CD14-positive monocyte (primary cell): ENCODE measurements around the gene DPM3. TPM values are rescaled to one million over a fixed set of nuclear protein-coding genes. Genes with fewer than 3 reads are reported as not detected.

ENCODE experiments used
- DNase-seq, 3 donors: peaks; one replicate each; pipeline ENCODE4 v3.0.0-alpha.2; 2011 to 2022
- H2AFZ ChIP-seq: 2 replicates; pipeline ENCODE4 v1.6.0; 2012; ENCODE audit warnings: mild to moderate bottlenecking, low read depth, low read length, inconsistent platforms; ENCODE audit not compliant: insufficient read depth, poor library complexity, severe bottlenecking
- H3K27ac ChIP-seq, 2 donors: 1 replicate in 1 of 2; 2 replicates in 1 of 2; pipeline ENCODE4 v1.5.1; 2012 to 2013; ENCODE audit warnings: low read length in 2 of 2, control low read depth in 1 of 2, inconsistent platforms in 1 of 2, low read depth in 1 of 2, mild to moderate bottlenecking in 1 of 2
- H3K27me3 ChIP-seq, 2 donors: one replicate each; pipeline versions ENCODE4 v1.6.0 to v1.6.1; 2011 to 2013; ENCODE audit warnings: low read length in 2 of 2; ENCODE audit not compliant: control insufficient read depth in 2 of 2, insufficient read depth in 2 of 2
- H3K36me3 ChIP-seq, 2 donors: replicated peaks in 1 of 2; 1 replicate in 1 of 2; 2 replicates in 1 of 2; pipeline versions ENCODE4 v1.5.1 to v1.6.1; 2012 to 2013; ENCODE audit warnings: low read length in 2 of 2, control low read depth in 1 of 2, inconsistent platforms in 1 of 2, mild to moderate bottlenecking in 1 of 2; ENCODE audit not compliant: insufficient read depth in 2 of 2, control insufficient read depth in 1 of 2
- H3K4me1 ChIP-seq, 2 donors: 1 replicate in 1 of 2; 2 replicates in 1 of 2; pipeline versions ENCODE4 v1.5.1 to v1.6.1; 2012 to 2013; ENCODE audit warnings: low read length in 2 of 2, control low read depth in 1 of 2, inconsistent platforms in 1 of 2, mild to moderate bottlenecking in 1 of 2, moderate library complexity in 1 of 2; ENCODE audit not compliant: insufficient read depth in 2 of 2, control insufficient read depth in 1 of 2
- H3K4me2 ChIP-seq: replicated peaks from 2 replicates; pipeline ENCODE3; 2012; ENCODE audit warnings: low read length, moderate library complexity, mild to moderate bottlenecking; ENCODE audit not compliant: poor library complexity, severe bottlenecking; ENCODE audit errors: extremely low read depth
- H3K4me3 ChIP-seq, 3 experiments: fragments of 200-600 bp in 1 of 3; sonication (generic) in 1 of 3; replicated peaks in 1 of 3; 1 replicate in 2 of 3; 2 replicates in 1 of 3; pipeline ENCODE4 v1.5.1; 2011 to 2013; ENCODE audit warnings: low read length in 3 of 3, mild to moderate bottlenecking in 3 of 3, control low read depth in 2 of 3, low read depth in 2 of 3, inconsistent platforms in 1 of 3, moderate library complexity in 1 of 3
- H3K79me2 ChIP-seq: 2 replicates; pipeline ENCODE4 v1.6.0; 2012; ENCODE audit warnings: mild to moderate bottlenecking, control low read depth, inconsistent platforms, low read length, moderate library complexity; ENCODE audit not compliant: insufficient read depth
- H3K9ac ChIP-seq: 2 replicates; pipeline ENCODE4 v1.6.0; 2017; ENCODE audit warnings: low read length, mild to moderate bottlenecking; ENCODE audit not compliant: insufficient read depth, poor library complexity, severe bottlenecking
- H3K9me3 ChIP-seq, 2 donors: replicated peaks in 1 of 2; 1 replicate in 1 of 2; 2 replicates in 1 of 2; pipeline versions ENCODE4 v1.5.1 to v1.6.1; 2012 to 2013; ENCODE audit warnings: low read length in 2 of 2, control low read depth in 1 of 2; ENCODE audit not compliant: control insufficient read depth in 1 of 2, insufficient read depth in 1 of 2
- H4K20me1 ChIP-seq: 2 replicates; pipeline ENCODE4 v1.6.0; 2012; ENCODE audit warnings: mild to moderate bottlenecking, low read length, control low read depth, moderate library complexity; ENCODE audit not compliant: insufficient read depth
- H3K27ac Mint-ChIP-seq, 7 donors: one replicate each; pipeline ENCODE4 v1.8.0; 2020; ENCODE audit warnings: mild to moderate bottlenecking in 7 of 7, mixed read lengths in 7 of 7, moderate library complexity in 6 of 7, inconsistent platforms in 2 of 7
- H3K27me3 Mint-ChIP-seq, 3 donors: one replicate each; pipeline ENCODE4 v1.8.0; 2021 to 2022; ENCODE audit warnings: low read depth in 3 of 3, mild to moderate bottlenecking in 3 of 3, mixed read lengths in 3 of 3, moderate library complexity in 3 of 3, inconsistent platforms in 1 of 3
- H3K36me3 Mint-ChIP-seq, 2 donors: one replicate each; pipeline ENCODE4 v1.8.0; 2020; ENCODE audit warnings: mixed read lengths in 2 of 2, inconsistent platforms in 1 of 2, mild to moderate bottlenecking in 1 of 2
- H3K4me1 Mint-ChIP-seq: one replicate; pipeline ENCODE4 v1.8.0; 2020; ENCODE audit warnings: mild to moderate bottlenecking, mixed read lengths
- H3K4me3 Mint-ChIP-seq, 2 donors: one replicate each; pipeline ENCODE4 v1.8.0; 2020; ENCODE audit warnings: mild to moderate bottlenecking in 2 of 2, mixed read lengths in 2 of 2, moderate library complexity in 1 of 2
- H3K9me3 Mint-ChIP-seq, 7 donors: one replicate each; pipeline ENCODE4 v1.8.0; 2020 to 2022; ENCODE audit warnings: mixed read lengths in 7 of 7, mild to moderate bottlenecking in 6 of 7, moderate library complexity in 6 of 7, inconsistent platforms in 2 of 7
- WGBS: methylation state at CpG from one replicate; pipeline ENCODE4 v1.1.5; 2013; ENCODE audit warnings: missing lambda C conversion rate; ENCODE audit not compliant: insufficient coverage; 5-methylcytosine and 5-hydroxymethylcytosine counted together
- intact Hi-C, 2 donors: fragments of 100-400 bp; cut with micrococcal nuclease; formaldehyde crosslinking; loops; one replicate each; pipeline versions ENCODE4 v1.15.0 to v1.15.1; 2023
- polyA plus RNA-seq, 3 donors: library from polyadenylated mRNA; depleted of rRNA in 1 of 3; unstranded in 2 of 3; stranded (reverse) in 1 of 3; fragments of 300-500 nt in 2 of 3; fragments of >200 nt in 1 of 3; fragmentation: Illumina TruSeq in 2 of 3; gene quantifications; 1 replicate in 2 of 3; 2 replicates in 1 of 3; pipeline ENCODE4 v1.2.3, GENCODE V29; 2012 to 2021
- TF ChIP-seq, protein P1 (sequence below): fragments of 200-600 bp; IDR thresholded peaks from one replicate; pipeline ENCODE4 v1.8.0; 2022; ENCODE audit warnings: antibody characterized with exemption, mild to moderate bottlenecking

The DPM3 gene
- polyA plus RNA-seq, 3 donors = 99.9 to 141 (median 105) TPM

DNA sequence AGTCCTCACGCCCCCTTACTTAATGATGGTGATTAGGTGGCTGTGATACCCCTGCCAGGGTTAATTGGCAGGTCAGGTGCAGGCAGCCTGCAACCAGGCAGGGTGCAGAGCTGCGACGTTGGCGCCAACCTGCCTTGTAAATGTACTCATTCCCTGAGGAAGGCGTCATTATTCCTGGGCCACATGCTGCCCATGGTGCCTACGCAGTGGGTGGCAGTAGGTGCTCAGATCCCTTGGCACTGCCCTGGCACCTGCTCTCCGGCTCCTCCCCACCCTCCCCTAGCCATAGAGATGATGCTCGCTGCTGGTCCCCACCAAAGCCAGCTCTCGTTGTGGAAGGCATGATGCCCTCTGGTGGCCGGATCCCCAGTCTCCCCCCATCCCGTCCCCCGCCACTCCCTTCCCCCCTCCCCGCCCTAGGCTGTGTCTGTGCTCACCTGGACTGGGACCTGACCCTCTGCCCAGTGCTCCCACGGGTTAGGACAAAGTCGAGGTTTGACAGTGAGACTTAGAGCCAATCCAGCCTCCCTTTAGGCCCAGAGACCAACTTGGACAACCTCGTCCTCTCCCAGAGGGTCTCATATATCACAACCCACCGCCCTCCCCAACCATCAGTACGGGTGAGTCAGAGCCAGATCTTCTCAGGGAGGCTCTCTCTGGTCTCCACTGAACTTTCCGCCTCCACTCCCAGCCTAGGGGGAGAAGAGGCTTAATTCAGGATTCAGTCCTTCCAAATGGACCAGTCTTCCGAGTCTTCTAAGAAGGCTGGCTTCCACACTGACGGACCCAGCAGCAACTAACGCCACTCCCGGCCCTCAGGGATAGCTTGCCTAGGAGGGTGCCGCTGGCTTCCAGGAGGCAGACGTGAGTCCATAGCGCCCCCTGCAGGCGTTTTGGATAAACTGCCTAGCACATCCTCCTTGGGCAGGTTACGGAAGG, 27.1 kb upstream of the DPM3 start:
- Mint-ChIP-seq H3K9me3 (peaks cover 0 to 11% (median 6%) of the 10 kb centered on the region in 7 donors), H3K36me3 (peaks cover 19 to 30% of the 10 kb centered on the region in 2 donors), H3K27ac (peak overlapping the region in 2 of 7 donors; percentile 40 to 80), H3K27me3 (peaks cover 16 to 23% (median 22%) of the 10 kb centered on the region in 3 donors), H3K4me3 (peak overlapping the region in 1 of 2 donors; percentile 62), H3K4me1 (peaks cover 24% of the 10 kb centered on the region)
- H3K4me2 ChIP-seq = peak overlapping the region; percentile 24
- no peak overlapping the region for H3K27ac ChIP-seq
- no peaks in the 10 kb centered on the region for H4K20me1 ChIP-seq
- H3K36me3 ChIP-seq = peaks cover 14 to 19% of the 10 kb centered on the region in 2 donors
- WGBS = 0% methylated on average over 17 of the region's 28 CpGs
- H2AFZ ChIP-seq = peak overlapping the region; percentile 70
- no peaks in the 10 kb centered on the region for H3K9me3 ChIP-seq
- intact Hi-C loops = loop anchor here (1.0 to 5.0 kb wide), 3 partner anchors 40 to 76 kb away; partner anchors contain the start of gene EFNA1 (in 1 of the 2)
- H3K9ac ChIP-seq = no peak overlapping the region
- TF ChIP-seq, protein P1, sequence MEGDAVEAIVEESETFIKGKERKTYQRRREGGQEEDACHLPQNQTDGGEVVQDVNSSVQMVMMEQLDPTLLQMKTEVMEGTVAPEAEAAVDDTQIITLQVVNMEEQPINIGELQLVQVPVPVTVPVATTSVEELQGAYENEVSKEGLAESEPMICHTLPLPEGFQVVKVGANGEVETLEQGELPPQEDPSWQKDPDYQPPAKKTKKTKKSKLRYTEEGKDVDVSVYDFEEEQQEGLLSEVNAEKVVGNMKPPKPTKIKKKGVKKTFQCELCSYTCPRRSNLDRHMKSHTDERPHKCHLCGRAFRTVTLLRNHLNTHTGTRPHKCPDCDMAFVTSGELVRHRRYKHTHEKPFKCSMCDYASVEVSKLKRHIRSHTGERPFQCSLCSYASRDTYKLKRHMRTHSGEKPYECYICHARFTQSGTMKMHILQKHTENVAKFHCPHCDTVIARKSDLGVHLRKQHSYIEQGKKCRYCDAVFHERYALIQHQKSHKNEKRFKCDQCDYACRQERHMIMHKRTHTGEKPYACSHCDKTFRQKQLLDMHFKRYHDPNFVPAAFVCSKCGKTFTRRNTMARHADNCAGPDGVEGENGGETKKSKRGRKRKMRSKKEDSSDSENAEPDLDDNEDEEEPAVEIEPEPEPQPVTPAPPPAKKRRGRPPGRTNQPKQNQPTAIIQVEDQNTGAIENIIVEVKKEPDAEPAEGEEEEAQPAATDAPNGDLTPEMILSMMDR = peak; percentile 88
- H3K4me3 ChIP-seq = no peak overlapping the region
- DNase-seq = peak; percentile 80 to 85 (median 84)
- peaks cover 13% of the 10 kb centered on the region for H3K79me2 ChIP-seq
- peaks cover 22% of the 10 kb centered on the region in 2 donors for H3K4me1 ChIP-seq
- peaks cover 0 to 15% of the 10 kb centered on the region in 2 donors for H3K27me3 ChIP-seq

DNA sequence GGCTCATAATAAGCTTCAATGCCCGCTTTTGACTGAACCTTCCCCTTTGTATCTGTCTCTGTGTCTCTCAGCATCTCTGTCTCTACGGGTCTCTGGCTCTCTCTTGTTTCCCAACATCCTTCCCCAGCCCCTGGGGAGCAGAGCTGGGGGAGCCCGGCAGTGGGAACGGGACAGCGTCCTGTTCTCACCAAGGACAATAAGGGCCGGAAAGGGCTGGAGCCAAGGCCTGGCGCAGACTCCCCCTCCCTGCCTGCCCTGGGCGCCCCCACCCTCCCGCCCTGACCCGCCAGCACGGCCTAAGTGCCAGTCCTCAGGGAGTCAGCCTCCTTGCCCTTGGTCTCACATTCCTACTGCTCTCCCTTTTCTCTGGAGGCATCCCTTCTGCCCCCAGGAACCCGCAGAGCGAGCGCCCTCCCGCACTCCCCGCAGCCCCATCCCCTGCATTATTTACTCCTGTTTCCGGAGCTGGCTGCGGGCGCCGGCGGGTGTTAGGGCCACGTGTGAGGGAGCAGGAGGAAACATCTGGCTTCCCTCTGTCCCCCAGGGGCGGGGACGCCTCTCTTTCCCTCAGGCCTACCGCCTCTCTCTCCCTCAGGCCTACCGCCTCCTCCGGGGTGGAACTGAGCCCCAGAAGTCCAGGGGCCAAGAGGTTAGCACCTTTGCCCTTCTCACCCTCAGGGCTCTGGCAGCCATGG, 26.3 kb upstream of the DPM3 start:
- Histone ChIP-seq H3K27me3 (peaks cover 0 to 15% of the 10 kb centered on the region in 2 donors), H3K4me1 (peaks cover 14 to 17% of the 10 kb centered on the region in 2 donors), H2AFZ (peak overlapping the region; percentile 70), H3K79me2 (peaks cover 5% of the 10 kb centered on the region), H3K36me3 (peaks cover 14 to 19% of the 10 kb centered on the region in 2 donors), H3K4me2 (peak overlapping the region; percentile 24), H3K9ac (no peak overlapping the region), H3K27ac (no peak overlapping the region), H4K20me1 (no peaks in the 10 kb centered on the region), H3K9me3 (no peaks in the 10 kb centered on the region), H3K4me3 (no peak overlapping the region)
- Mint-ChIP-seq H3K9me3 (peaks cover 0 to 11% (median 6%) of the 10 kb centered on the region in 7 donors), H3K4me1 (peaks cover 19% of the 10 kb centered on the region), H3K27me3 (peaks cover 16 to 23% (median 22%) of the 10 kb centered on the region in 3 donors), H3K4me3 (peak overlapping the region in 1 of 2 donors; percentile 62), H3K36me3 (peaks cover 19 to 29% of the 10 kb centered on the region in 2 donors), H3K27ac (no peak overlapping the region)
- peak in 1 of 3 donors; percentile 10 for DNase-seq
- 0% methylated on average over 16 of the region's 27 CpGs for WGBS
- intact Hi-C loops = loop anchor here (1.0 to 5.0 kb wide), 3 partner anchors 39 to 75 kb away; partner anchors contain the start of gene EFNA1 (in 1 of the 2)
- TF ChIP-seq, protein P1 = no peak
